Activated CD4-positive, alpha-beta T cell treated with anti-CD3 and anti-CD28 coated beads for 36 hours (primary cell): ENCODE data around the gene MAN1B1. TPM values are rescaled to one million over a fixed set of nuclear protein-coding genes. Genes with fewer than 3 reads are reported as not detected.
"Not testable (repeated sequence)": the region's sequence is repeated elsewhere in the genome, so short reads cannot be mapped to it uniquely, and the experiment has no call there.

Experiments used
- ATAC-seq: fragments of 200-7000 bp; cut with Tn5 transposase; one replicate; pipeline ENCODE4 v1.10.0; 2021; ENCODE audit warnings: mild to moderate bottlenecking, moderate library complexity
- CTCF ChIA-PET: fragments of 350-600 bp; sonication (Branson Sonifier 250); formaldehyde crosslinking; loops from one replicate; lab custom pipeline; 2021; ENCODE audit warnings: antibody characterized with exemption; lab: Charles Lee
- POLR2A ChIA-PET: fragments of 350-600 bp; sonication (Branson Sonifier 250); formaldehyde crosslinking; loops from one replicate; lab custom pipeline; 2021; ENCODE audit warnings: antibody characterized with exemption, inconsistent platforms; lab: Charles Lee
- DNase-seq: peaks from one replicate; pipeline ENCODE4 v3.0.0-alpha.2; 2020
- H3K27ac Mint-ChIP-seq: one replicate; pipeline ENCODE4 v1.8.0; 2021; ENCODE audit warnings: mixed read lengths
- H3K27me3 Mint-ChIP-seq: one replicate; pipeline ENCODE4 v1.8.0; 2021; ENCODE audit warnings: mixed read lengths
- H3K36me3 Mint-ChIP-seq: one replicate; pipeline ENCODE4 v1.8.0; 2021; ENCODE audit warnings: low read depth, mixed read lengths
- H3K4me1 Mint-ChIP-seq: one replicate; pipeline ENCODE4 v1.8.0; 2021; ENCODE audit warnings: mixed read lengths
- H3K4me3 Mint-ChIP-seq: one replicate; pipeline ENCODE4 v1.8.0; 2021; ENCODE audit warnings: mild to moderate bottlenecking, moderate library complexity, mixed read lengths
- H3K9me3 Mint-ChIP-seq: one replicate; pipeline ENCODE4 v1.8.0; 2021; ENCODE audit warnings: low read depth, mixed read lengths
- intact Hi-C, 2 experiments: fragments of 100-400 bp; cut with DNase I in 1 of 2; cut with micrococcal nuclease in 1 of 2; formaldehyde crosslinking; loops; one replicate each; pipeline versions ENCODE4 v1.14.2 to v1.15.1; 2022 to 2024; cut with DNase I, micrococcal nuclease
- total RNA-seq, 2 experiments: library from RNA; stranded (reverse); gene quantifications; one replicate each; pipeline ENCODE4 v1.2.3, GENCODE V29; 2021

Gene MAN1B1
- total RNA-seq, 2 experiments from 2014 or later, result 21.6 to 26.7 TPM

DNA sequence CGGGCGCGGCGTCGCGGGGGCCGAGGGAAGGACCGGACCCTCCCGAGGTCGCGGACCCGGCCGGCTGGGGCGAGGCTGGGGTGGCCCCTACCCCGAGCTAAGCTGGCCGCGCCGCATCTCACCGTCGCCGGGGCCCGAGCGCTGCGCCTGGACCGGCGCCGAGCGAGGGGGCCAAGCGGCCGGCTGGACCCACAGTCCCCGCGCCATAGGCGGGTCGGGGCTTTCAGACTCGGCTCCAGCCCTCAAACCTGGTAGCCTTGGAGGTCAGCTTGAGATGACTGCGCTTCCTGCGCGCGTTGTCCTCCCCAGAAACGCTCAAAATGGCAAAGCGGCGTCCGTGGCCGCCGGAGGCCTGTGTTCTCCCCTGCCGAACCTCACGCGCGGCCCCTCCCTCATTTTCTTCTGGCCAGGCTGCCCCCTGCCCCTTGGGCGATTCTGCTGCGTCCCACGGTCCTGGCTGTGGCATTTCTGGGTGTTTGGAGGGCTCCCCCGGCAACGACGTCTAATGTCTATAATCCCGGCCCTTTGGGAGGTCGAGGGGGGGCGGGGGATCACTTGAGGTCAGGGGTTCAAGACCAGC lies 43.5 kb downstream of the MAN1B1 start:
- H3K9me3 Mint-ChIP-seq, result no peaks in the 10 kb centered on the region

DNA sequence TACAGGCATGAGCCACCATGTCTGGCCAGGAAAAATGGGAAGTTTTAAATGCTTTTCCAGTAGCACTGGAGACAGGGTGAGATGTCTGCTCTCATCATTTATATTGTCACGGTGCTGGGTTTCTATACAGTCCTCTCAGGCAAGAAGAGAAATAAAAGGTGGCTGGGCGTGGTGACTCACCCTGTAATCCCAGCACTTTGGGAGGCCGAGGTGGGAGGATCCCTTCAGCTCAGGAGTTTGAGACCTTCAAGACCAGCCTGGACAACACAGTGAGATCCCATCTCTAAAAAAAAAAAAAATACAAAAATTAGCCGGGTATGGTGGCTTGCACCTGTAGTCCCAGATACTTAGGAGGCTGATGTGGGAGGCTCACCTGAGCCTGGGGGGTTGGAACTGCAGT lies 47.4 kb downstream of the MAN1B1 start:
- ChIA-PET CTCF (no interaction called here), POLR2A (no interaction called here)
- H3K4me3 Mint-ChIP-seq, result no peak overlapping the region
- DNase-seq (no peak), ATAC-seq (no peak)
- peaks cover 23% of the 10 kb centered on the region for H3K27me3 Mint-ChIP-seq
- H3K36me3 Mint-ChIP-seq, result no peaks in the 10 kb centered on the region
- H3K27ac Mint-ChIP-seq, result no peak overlapping the region
- no peaks in the 10 kb centered on the region for H3K9me3 Mint-ChIP-seq
- H3K4me1 Mint-ChIP-seq, result peaks cover 2% of the 10 kb centered on the region
- intact Hi-C loops, result no loop called here

More for the DNA sequence above, 43.5 kb downstream of the MAN1B1 start:
- peak overlapping the region; percentile 73 for H3K27ac Mint-ChIP-seq
- ChIA-PET CTCF (interaction anchor here (0.7 to 3.4 kb wide), 13 partner anchors 9 to 108 kb away, joined by 3 to 14 read pairs (median 4); partner anchors contain the start of genes DPP7, NPDC1, RNF224 and TPRN), POLR2A (interaction anchor here (0.6 to 1.5 kb wide), 10 partner anchors 20 to 155 kb away, joined by 3 to 9 read pairs (median 4); partner anchors contain the start of genes MAN1B1, TPRN and TUBB4B)
- H3K4me3 Mint-ChIP-seq, result peak overlapping the region; percentile 74
- no peak for DNase-seq
- peaks cover 6% of the 10 kb centered on the region for H3K27me3 Mint-ChIP-seq
- ATAC-seq, result no peak
- H3K4me1 Mint-ChIP-seq, result peaks cover 21% of the 10 kb centered on the region
- intact Hi-C loops, result no loop called here
- H3K36me3 Mint-ChIP-seq, result peaks cover 11% of the 10 kb centered on the region

DNA sequence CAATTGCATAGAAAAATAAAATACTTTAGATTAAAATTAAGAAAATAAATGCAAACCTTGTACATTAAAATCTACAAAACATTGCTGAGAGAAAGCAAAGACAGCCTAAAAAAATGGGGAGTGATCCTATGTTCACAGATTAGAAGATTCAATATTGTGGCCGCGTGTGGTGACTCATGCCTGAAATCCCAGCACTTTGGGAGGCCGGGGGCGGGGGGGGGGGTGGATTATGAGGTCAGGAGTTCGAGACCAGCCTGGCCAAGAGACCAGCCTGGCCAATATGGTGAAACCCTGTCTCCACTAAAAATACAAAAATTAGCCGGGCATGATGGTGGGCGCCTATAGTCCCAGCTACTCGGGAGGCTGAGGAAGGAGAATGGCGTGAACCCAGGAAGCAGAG lies 48.4 kb downstream of the MAN1B1 start:
- intact Hi-C loops, DNase-seq, H3K4me1 Mint-ChIP-seq, H3K27ac Mint-ChIP-seq, ATAC-seq, H3K9me3 Mint-ChIP-seq, H3K4me3 Mint-ChIP-seq, H3K36me3 Mint-ChIP-seq: not testable (repeated sequence)
- POLR2A ChIA-PET, result interaction anchor here (0.6 kb wide), 1 partner anchor 280 kb away, joined by 6 read pairs; no protein-coding TSS in a partner anchor
- CTCF ChIA-PET, result interaction anchor here (0.6 to 0.9 kb wide), 3 partner anchors 11 to 95 kb away, joined by 3 read pairs; no protein-coding TSS in a partner anchor
- peaks cover 32% of the 10 kb centered on the region for H3K27me3 Mint-ChIP-seq

DNA sequence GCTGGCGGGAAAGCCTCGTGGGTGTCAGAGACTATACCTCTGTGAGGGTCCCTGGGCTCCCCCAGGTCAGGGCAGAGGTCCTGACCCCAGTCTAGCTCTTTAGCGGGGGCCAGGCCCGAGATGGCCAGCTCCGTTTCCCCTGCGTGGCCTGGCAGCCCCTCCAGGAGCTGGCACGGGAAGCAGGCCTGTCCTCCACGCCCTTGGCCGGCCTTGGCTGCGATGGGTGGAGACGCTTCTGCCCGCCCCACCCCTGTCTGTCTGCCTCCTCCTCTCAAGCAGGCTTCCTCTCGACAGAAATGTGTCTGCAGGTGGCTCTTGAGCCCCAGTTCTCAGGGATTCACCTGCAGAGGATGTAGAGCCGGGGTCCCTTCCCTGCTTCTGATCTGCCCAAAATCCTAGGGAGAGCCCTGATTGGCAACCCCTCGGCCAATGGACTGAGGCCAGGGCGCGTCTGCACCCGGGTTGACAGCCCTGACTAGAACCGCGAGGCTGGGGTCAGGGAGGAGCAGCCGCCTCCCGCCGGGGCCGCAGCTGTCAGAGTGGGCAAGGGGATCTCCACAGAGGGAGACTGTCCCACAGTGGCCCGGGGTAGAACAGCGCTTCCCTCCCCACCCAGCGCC lies 49.6 kb downstream of the MAN1B1 start:
- H3K9me3 Mint-ChIP-seq, result no peaks in the 10 kb centered on the region
- peaks cover 40% of the 10 kb centered on the region for H3K27me3 Mint-ChIP-seq
- ATAC-seq (no peak), DNase-seq (no peak)
- no peaks in the 10 kb centered on the region for H3K4me1 Mint-ChIP-seq
- POLR2A ChIA-PET, result no interaction called here
- CTCF ChIA-PET, result interaction anchor here (1.0 kb wide), 1 partner anchor 68 kb away, joined by 3 read pairs; no protein-coding TSS in a partner anchor
- intact Hi-C loops, result no loop called here
- no peak overlapping the region for H3K27ac Mint-ChIP-seq
- H3K4me3 Mint-ChIP-seq, result no peak overlapping the region
- no peaks in the 10 kb centered on the region for H3K36me3 Mint-ChIP-seq

DNA sequence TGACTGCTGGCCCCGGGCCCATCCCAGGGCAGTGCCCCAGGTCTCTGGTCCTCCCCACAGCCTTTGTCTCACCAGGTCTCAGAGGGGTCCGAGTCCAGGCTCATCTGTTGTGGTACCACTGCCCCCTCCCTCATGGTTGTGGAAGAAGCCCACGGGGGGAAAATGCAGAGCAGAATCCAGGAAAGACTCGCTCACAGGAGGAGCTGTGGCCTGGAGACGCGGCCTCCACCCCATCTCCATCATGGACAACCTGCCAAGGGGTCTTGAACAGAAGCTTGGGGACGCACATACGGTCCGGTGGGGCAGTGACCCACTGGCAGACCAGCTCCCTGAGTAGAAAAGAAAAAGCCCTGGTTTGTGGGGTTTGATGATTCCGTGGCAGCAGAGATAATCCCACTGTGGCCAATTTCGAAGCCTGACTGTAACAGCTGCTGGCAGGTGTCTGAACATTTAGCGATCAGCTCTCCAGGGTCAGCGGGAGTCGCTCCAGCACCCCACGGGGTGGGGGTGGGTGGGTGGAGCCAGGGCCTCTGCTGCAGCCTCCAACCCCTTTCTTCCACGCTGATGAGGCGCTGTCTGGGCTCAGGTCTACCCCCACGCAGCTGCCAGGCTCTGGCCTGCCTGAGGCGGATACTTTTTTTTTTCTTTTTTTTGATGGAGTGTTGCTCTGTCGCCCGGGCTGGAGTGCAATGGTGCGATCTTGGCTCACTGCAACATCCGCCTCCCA lies 50.3 kb downstream of the MAN1B1 start:
- CTCF ChIA-PET, result interaction anchor here (1.0 kb wide), 1 partner anchor 69 kb away, joined by 3 read pairs; no protein-coding TSS in a partner anchor
- no peak overlapping the region for H3K27ac Mint-ChIP-seq
- no peaks in the 10 kb centered on the region for H3K36me3 Mint-ChIP-seq
- no peak for ATAC-seq
- H3K4me1 Mint-ChIP-seq, result no peaks in the 10 kb centered on the region
- H3K27me3 Mint-ChIP-seq, result peaks cover 43% of the 10 kb centered on the region
- POLR2A ChIA-PET, result no interaction called here
- no peaks in the 10 kb centered on the region for H3K9me3 Mint-ChIP-seq
- intact Hi-C loops, result no loop called here
- no peak overlapping the region for H3K4me3 Mint-ChIP-seq
- DNase-seq, result no peak

DNA sequence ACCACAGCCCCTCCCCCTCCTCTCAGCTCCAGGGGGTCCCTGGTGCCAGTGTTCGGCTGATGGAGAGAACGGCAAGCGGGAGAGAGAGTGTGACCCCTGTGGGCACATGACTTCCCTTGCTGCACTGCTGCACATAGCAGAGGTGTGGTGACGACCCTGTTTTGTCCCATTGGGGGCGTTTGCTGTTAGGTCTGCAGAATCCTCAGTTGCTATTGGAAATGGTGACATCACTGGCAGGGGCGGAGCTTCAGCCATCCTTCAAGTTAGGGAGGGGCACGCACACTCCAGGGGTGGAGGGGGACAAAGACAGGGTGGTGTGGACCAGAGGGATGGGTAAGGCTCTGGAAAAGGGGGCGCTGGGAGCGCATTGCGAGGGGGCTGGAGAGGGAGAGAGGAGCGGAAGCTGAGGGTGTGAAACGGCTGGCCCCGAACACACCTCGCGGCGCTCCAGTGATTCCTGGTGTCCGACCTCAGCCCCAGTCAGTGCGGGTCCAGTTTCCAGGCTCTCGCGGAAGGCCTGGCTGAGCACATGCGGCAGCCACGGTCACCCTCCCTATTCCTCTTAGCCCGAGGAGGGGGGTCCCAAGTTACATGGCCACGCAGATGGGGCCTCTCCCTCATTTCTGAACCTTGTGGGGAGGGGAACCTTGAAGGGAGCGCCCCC lies 51.4 kb downstream of the MAN1B1 start:
- Mint-ChIP-seq H3K9me3 (no peaks in the 10 kb centered on the region), H3K4me1 (no peaks in the 10 kb centered on the region), H3K27ac (no peak overlapping the region), H3K4me3 (no peak overlapping the region), H3K36me3 (no peaks in the 10 kb centered on the region), H3K27me3 (peaks cover 45% of the 10 kb centered on the region)
- POLR2A ChIA-PET, result interaction anchor here (0.6 kb wide), 1 partner anchor 189 kb away, joined by 4 read pairs; no protein-coding TSS in a partner anchor
- DNase-seq (peak; percentile 41), ATAC-seq (no peak)
- intact Hi-C loops, result no loop called here
- CTCF ChIA-PET, result interaction anchor here (0.6 to 1.8 kb wide), 2 partner anchors 11 to 148 kb away, joined by 3 to 4 read pairs; no protein-coding TSS in a partner anchor

DNA sequence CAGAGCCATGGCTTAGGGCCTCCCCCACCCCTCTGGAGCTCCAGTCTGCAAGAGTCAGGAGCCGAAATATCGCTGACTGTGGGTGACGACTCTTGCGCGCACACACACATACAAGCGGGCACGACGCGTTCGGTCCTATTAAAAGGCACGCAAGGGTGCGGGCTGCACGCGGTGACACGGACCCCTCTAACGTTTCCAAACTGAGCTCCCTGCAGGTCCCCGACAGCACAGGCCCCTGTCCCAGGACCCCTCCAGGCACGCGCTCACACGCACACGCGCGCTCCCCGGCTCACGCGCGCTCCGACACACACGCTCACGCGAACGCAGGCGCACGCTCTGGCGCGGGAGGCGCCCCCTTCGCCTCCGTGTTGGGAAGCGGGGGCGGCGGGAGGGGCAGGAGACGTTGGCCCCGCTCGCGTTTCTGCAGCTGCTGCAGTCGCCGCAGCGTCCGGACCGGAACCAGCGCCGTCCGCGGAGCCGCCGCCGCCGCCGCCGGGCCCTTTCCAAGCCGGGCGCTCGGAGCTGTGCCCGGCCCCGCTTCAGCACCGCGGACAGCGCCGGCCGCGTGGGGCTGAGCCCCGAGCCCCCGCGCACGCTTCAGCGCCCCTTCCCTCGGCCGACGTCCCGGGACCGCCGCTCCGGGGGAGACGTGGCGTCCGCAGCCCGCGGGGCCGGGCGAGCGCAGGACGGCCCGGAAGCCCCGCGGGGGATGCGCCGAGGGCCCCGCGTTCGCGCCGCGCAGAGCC lies 52.1 kb downstream of the MAN1B1 start, which contains the start of gene GRIN1:
TSS of gene GRIN1 (plus strand) at position 433 of the 746 bp plus-strand sequence. CDS start 333 bp downstream, outside the sequence.
- Mint-ChIP-seq H3K27ac (no peak within 1 kb of the TSS), H3K4me3 (no peak within 1 kb of the TSS), H3K9me3 (no peaks in the 10 kb centered on the region), H3K27me3 (peaks cover 45% of the 10 kb centered on the region), H3K36me3 (no peaks in the 10 kb centered on the region), H3K4me1 (no peaks in the 10 kb centered on the region)
- intact Hi-C loops, result no loop called here
- peak; percentile 56 for ATAC-seq
- DNase-seq, result peak; percentile 54
- POLR2A ChIA-PET, result interaction anchor here (0.6 kb wide), 1 partner anchor 188 kb away, joined by 4 read pairs; no protein-coding TSS in a partner anchor
- CTCF ChIA-PET, result interaction anchor here (1.8 kb wide), 1 partner anchor 11 kb away, joined by 4 read pairs; no protein-coding TSS in a partner anchor

DNA sequence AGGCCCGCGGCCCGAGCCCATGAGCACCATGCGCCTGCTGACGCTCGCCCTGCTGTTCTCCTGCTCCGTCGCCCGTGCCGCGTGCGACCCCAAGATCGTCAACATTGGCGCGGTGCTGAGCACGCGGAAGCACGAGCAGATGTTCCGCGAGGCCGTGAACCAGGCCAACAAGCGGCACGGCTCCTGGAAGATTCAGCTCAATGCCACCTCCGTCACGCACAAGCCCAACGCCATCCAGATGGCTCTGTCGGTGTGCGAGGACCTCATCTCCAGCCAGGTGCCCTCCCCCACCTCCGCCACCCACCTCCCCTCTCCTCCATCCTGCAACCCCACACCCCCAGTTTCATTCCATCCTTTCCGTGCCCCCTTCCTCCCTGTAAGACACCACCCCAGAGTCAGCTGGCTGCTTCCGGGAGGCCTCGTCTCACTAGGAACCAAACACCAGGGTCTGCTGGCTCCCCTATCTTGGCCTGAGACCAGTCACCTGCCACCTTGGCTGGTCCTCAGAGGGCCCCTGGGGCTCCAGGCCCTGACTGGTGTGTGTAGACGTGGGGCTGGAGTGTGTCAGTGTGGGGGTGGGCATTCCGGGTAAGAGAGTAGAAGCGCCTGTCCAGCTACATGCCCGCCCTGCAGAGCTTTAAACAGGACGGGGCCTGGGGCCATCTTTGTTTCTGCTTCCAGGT lies 52.8 kb downstream of the MAN1B1 start:
- ChIA-PET POLR2A (no interaction called here), CTCF (interaction anchor here (1.8 kb wide), 1 partner anchor 10 kb away, joined by 4 read pairs; no protein-coding TSS in a partner anchor)
- no peaks in the 10 kb centered on the region for H3K36me3 Mint-ChIP-seq
- no peaks in the 10 kb centered on the region for H3K4me1 Mint-ChIP-seq
- H3K9me3 Mint-ChIP-seq, result no peaks in the 10 kb centered on the region
- no peak overlapping the region for H3K27ac Mint-ChIP-seq
- intact Hi-C loops, result no loop called here
- DNase-seq, result no peak
- ATAC-seq, result no peak
- H3K4me3 Mint-ChIP-seq, result no peak overlapping the region
- H3K27me3 Mint-ChIP-seq, result peaks cover 43% of the 10 kb centered on the region

DNA sequence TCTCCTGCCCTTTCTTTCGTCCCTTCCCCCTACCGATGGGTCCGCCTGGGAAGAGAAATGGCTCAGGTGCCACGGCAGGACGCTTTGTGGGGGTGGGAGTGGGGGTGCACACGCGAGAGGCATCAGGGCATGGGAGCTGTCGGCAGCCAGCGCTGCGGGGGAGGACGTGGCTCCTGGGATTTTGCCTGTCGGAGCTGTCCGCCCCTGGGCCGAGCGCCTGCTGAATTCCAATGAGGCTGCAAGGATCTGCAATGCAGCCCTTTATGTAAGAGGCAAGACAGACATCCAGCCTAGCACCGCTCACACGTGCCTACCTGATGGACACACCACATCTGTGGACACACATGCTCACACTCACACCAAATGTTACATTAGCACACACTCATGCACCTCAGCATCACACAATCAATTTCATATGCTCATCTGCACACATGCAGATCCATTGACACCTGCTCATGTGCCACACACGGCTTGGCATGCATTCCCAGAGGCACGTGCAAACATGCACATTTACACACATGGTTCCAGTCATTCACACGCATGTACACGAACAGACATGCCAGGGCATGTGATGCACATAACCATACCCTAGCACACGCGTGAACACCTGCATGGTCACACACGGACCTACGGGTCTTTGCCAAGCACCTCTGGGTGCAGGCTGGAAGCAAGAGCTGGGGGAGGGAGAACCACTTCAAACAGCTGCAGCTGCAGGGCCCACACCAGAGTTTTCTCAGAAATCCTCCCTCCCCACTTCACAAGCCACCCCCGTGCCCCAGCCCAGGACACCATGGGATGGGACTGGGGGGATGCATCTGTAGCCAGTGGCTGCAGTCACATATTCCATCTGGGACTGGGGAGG lies 53.6 kb downstream of the MAN1B1 start:
- POLR2A ChIA-PET, result no interaction called here
- intact Hi-C loops, result no loop called here
- no peak for ATAC-seq

More for the DNA sequence above, 53.6 kb downstream of the MAN1B1 start:
- CTCF ChIA-PET, result interaction anchor here (1.3 kb wide), 1 partner anchor 11 kb away, joined by 3 read pairs; no protein-coding TSS in a partner anchor
- Mint-ChIP-seq H3K4me3 (no peak overlapping the region), H3K27ac (no peak overlapping the region), H3K27me3 (peaks cover 41% of the 10 kb centered on the region), H3K36me3 (no peaks in the 10 kb centered on the region), H3K9me3 (no peaks in the 10 kb centered on the region), H3K4me1 (no peaks in the 10 kb centered on the region)
- DNase-seq, result no peak
